Stimulated activated CD8-positive, alpha-beta memory T cell treated with anti-CD3 and anti-CD28 coated beads, Interleukin-7, amount 100 ng/mL, for 4 hours (primary cell): Measurements from ENCODE around the gene MRPL34.

ENCODE experiments used
- DNase-seq, 2 donors: peaks; one replicate each; pipeline ENCODE4 v3.0.0-alpha.2; 2020; ENCODE audit warnings: low read depth in 2 of 2

Gene MRPL34

DNA sequence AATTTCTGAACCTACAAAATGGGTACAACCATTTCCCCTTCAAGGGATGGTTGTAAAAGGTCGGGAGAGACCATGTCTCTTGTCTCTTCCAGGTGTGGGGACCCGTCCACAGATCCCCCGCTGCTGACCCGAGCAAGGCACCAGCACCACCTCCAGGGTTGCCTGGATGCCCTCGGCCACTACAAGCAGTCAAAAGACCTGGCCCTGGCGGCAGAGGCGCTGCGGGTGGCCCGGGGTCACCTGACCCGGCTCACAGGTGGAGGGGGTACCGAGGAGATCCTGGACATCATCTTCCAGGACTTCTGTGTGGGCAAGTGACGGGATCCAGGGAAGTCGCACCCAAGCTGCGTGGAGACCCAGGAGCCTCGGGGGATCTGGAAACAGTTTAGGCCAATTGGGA is 35.7 kb downstream of the MRPL34 start:
- DNase-seq = no peak

DNA sequence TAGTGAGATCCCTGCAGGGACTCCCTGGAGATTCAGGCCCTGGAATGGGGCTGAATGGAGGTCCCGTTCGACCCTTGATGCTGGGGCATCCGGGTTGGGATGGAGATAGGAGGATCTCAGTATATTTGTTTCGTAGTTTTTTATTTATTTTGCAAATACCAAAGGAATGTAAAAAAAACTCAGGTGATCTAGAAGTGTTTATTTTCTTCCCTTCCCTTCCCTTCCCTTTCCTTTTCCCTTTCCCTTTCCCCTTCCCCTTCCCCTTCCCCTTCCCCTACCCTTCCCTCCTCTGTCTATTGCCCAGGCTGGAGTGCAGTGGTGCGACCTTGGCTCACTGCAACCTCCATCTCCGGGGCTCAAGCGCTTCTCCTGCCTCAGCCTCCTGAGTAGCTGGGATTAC is 36.2 kb downstream of the MRPL34 start:
- no peak for DNase-seq

DNA sequence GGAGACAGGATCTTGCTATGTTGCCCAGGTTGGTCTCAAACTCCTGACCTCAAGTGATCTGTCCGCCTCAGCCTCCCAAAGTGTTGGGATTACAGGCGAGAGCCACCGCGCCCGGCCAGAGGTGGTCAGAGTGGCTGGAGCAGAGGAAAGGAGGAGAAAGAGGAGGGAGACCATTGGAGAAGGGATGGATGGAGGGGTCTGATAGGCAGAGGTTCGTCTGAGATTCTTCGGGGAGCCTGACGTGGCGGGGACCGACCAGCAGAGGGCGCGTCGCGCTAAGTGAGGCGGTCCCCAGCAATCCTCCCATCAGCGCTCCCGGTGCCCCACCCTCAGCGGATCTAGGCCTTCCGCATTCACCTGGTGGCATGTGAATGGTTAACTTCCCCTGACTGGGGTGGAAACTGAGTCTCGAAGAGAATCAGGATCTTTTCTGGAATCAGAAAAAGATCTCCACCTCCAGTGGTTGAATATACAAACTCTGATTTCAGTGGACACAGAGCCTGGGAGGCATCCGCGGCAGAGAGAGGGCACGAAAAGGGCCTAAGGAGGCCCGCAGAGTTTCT is 40.5 kb downstream of the MRPL34 start:
- DNase-seq = peak; percentile 51 to 59

DNA sequence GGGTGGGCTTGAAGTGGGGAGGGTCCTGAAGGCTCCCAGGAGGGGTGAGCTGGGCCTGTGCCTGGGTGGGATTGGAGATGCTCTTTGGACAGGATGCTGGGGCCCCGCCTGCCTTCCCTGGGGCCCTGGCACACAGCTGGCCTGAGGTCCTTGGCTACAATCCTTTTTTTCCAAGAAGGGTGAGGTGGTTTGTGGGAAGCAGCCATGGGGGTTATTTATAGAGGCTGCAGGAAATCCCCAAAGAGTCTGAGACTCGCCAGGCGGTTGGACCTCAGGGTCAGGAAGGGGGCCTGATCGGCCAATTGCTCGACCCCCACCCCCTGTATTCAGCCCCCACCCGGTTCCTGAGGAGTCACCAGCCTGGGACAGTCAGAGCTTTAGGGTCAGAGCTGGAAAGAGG is 41.7 kb downstream of the MRPL34 start:
- DNase-seq = no peak

DNA sequence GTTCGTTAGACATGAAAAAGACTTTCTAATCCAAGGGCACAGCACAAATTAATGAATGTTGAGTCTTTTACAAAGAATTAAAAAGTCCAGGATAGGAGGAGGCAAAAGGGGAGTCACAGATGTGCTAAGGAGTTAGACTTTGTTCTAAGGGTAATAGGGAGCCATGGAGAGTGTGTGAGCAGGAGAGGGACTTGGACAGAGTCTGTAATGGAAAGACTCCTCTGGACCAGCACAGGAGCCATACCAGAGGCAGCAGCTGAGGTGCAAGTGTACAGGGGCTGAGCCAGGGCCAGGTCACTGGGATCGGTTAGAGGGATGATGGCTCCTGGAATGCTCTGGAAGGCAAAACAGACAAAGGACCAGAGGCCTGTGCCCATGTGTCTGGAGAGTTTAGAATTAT is 42.2 kb downstream of the MRPL34 start:
- DNase-seq = no peak

DNA sequence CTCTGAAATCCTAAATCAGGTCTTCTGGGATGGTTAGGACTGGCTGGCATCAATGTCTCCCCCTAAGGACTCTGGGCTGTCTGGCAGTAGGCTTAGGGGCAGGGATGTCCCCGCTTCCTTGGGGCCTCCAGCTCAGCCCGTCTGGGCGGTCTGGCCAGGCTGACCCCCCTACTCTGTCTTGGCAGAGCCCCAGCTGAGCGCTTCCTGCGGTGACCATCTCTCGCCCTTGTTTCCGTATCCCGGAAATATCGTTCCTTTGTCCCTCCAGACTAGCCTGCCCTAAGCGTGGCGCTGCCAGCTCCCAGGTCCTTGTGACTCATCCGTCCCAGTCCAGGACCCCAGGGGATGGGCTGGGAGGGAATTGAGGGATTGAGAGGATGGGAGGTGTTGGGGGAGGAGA is 43.0 kb downstream of the MRPL34 start:
- DNase-seq = no peak

DNA sequence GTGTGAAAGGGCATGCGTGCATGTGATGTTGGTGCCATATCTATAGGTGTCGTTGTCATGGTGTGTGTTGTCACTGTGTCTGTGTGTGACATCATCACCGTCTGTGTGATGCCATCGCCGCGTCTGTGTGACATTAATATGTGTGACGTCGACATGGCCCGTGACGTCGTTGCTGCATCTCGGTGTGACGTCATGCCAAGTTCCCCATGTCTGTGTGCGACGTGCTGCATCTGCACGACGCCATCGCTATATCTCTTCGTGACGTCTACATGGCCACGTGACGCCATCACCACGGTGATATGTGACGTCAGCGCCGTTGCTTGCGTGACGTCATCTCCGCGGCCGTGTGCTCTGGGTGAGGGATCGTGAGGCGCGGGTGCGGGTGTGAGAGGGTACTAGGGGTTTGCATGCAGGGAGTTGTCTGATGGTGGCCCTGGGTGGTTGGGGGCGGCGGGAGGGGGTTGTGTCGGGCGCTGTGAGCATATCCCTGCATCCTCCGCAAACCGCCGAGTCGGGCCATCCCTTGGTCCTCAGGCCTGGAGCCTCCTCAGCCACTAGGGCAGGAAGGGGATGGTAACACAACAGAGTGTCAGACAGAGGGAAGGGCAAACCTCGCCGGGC is 46.3 kb downstream of the MRPL34 start:
- DNase-seq = no peak

DNA sequence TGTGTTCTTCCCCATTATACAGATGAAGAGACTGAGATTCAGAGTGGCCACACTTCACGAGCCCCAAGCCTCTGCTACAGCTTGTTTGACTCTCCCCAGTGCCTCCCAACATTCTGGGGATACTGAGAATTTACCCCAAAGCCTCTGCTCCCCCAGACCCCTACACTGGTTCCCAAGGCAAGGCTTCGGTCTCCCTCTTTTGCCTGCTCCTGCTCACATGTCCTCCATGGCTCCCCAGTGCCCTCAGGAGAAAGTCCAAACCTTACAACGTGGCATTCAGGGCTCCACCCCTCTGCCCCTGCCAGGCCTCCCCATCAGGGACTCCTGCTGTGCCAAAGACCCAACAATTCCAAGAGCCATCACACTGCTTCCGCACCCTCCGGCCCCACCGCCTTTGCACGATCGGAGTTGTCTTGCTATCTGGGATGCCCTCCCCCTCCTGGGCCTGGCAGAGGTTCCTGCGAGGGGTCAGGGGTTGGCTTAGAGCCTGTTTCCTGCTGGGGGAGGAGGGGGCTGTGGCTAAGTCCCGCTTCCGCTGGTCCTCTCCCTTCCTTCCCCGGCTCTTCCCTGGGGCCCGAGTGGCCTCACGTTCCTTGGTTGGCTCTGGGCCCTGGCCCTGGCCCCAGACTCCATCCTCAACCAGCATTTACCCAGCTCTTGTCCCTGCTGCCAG is 47.1 kb downstream of the MRPL34 start:
- DNase-seq = no peak

DNA sequence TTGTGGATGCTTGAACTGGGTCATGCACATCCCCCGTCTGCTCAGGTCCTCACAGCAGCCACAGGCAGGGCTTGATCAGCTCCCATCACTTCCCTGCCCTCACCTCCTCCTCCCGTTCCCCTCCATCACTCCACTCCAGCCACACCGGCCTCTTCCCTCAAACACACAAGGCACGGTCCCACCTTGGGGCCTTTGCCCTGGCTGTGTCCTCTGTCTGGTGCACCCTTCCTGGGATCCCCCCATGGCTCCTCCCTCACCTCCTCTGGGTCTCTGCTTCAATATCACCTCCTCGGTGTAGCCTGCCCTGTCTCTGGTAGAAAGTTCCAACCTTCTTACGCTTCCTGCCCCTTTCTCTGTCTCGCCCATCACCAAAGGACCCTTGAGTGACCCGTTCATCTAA is 47.7 kb downstream of the MRPL34 start:
- DNase-seq = no peak
